Stimulated activated effector memory CD8-positive, alpha-beta T cell treated with anti-CD3 and anti-CD28 coated beads, Interleukin-12 subunit alpha, Interleukin-12 subunit beta, amount 100 ng/mL, for 72 hours (primary cell): Measurements from ENCODE around the gene TNPO2.

Experiments
- ATAC-seq: fragments of 150-1000 bp; cut with Tn5 transposase; 2 replicates; pipeline ENCODE4 v1.10.0; 2021
- DNase-seq, 2 donors: peaks; one replicate each; pipeline ENCODE4 v3.0.0; 2021 to 2022; ENCODE audit warnings: low spot score in 2 of 2
- H3K27ac Mint-ChIP-seq: one replicate; pipeline ENCODE4 v1.8.0; 2022; ENCODE audit warnings: mild to moderate bottlenecking, mixed read lengths
- H3K36me3 Mint-ChIP-seq: one replicate; pipeline ENCODE4 v1.8.0; 2022; ENCODE audit warnings: mild to moderate bottlenecking, mixed read lengths
- H3K4me1 Mint-ChIP-seq: one replicate; pipeline ENCODE4 v1.8.0; 2022; ENCODE audit warnings: mixed read lengths
- H3K4me3 Mint-ChIP-seq: one replicate; pipeline ENCODE4 v1.8.0; 2022; ENCODE audit warnings: mild to moderate bottlenecking, mixed read lengths
- H3K9me3 Mint-ChIP-seq: one replicate; pipeline ENCODE4 v1.8.0; 2022; ENCODE audit warnings: mixed read lengths

Gene TNPO2

DNA sequence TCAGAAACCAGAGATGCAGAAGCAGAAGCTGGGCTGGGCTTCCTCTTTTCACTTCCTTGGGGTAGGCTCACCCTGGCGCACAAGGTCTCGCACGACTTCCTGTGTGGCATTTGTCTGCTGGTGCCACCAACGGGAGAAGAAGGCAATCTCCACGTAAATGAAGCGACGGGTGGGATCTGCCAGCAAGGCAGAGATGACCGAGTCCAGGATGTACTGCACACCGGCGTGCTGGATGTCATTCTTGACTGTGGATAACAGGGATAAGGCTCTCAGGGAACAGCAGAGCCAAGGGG, 58.5 kb downstream of the TNPO2 start:
- Mint-ChIP-seq H3K36me3 (peaks cover 86% of the 10 kb centered on the region), H3K4me3 (peak overlapping the region; percentile 97), H3K4me1 (peaks cover 59% of the 10 kb centered on the region), H3K9me3 (no peaks in the 10 kb centered on the region), H3K27ac (peak overlapping the region; percentile 95)
- DNase-seq = no peak
- ATAC-seq = peak; percentile 31

- DNase-seq = no peak
- Mint-ChIP-seq H3K4me3 (peak overlapping the region; percentile 97), H3K9me3 (no peaks in the 10 kb centered on the region), H3K36me3 (peaks cover 88% of the 10 kb centered on the region), H3K4me1 (peaks cover 54% of the 10 kb centered on the region), H3K27ac (peak overlapping the region; percentile 95)
- no peak for ATAC-seq
Measured at GRCh38 chr19:12664406-12665280, 59.1 kb downstream of the TNPO2 start.

- H3K4me3 Mint-ChIP-seq = no peak overlapping the region
- ATAC-seq (no peak), DNase-seq (no peak)
- peaks cover 20% of the 10 kb centered on the region for H3K4me1 Mint-ChIP-seq
- H3K36me3 Mint-ChIP-seq = peaks cover 98% of the 10 kb centered on the region
- no peaks in the 10 kb centered on the region for H3K9me3 Mint-ChIP-seq
- H3K27ac Mint-ChIP-seq = no peak overlapping the region
Measured at GRCh38 chr19:12660980-12661379, 62.8 kb downstream of the TNPO2 start.

GRCh38 chr19:12657966-12658365, 65.8 kb downstream of the TNPO2 start:
- DNase-seq (no peak), ATAC-seq (no peak)
- peaks cover 9% of the 10 kb centered on the region for H3K4me1 Mint-ChIP-seq
- peaks cover 100% of the 10 kb centered on the region for H3K36me3 Mint-ChIP-seq
- H3K4me3 Mint-ChIP-seq = no peak overlapping the region
- no peak overlapping the region for H3K27ac Mint-ChIP-seq
- H3K9me3 Mint-ChIP-seq = no peaks in the 10 kb centered on the region

- Mint-ChIP-seq H3K4me3 (no peak overlapping the region), H3K27ac (no peak overlapping the region), H3K4me1 (peaks cover 9% of the 10 kb centered on the region), H3K36me3 (peaks cover 100% of the 10 kb centered on the region), H3K9me3 (no peaks in the 10 kb centered on the region)
- DNase-seq (no peak), ATAC-seq (peak; percentile 39)
Measured at GRCh38 chr19:12656899-12657571, 66.7 kb downstream of the TNPO2 start.

DNA sequence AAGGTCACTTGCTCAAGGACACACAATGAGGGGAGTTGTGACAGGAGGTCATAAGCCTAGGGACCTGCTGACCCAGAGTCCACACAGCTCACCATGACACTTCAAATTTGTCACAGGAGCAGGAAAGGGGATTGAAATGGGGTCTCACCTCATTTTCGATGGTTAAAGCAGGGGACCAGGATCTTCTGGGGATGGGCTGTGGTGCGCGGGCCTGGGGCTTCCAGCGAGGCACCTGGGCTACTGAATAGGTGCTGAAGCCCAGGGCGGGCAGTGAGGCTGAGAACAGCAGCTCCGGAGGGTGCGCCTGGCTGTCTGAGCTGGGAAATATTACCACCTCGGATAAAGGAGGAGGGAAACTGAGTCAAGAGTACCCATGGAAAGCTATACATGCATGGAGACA, 68.2 kb downstream of the TNPO2 start:
- peak overlapping the region; percentile 9 for H3K27ac Mint-ChIP-seq
- H3K4me1 Mint-ChIP-seq = peaks cover 9% of the 10 kb centered on the region
- no peak overlapping the region for H3K4me3 Mint-ChIP-seq
- DNase-seq = no peak
- H3K9me3 Mint-ChIP-seq = no peaks in the 10 kb centered on the region
- H3K36me3 Mint-ChIP-seq = peaks cover 100% of the 10 kb centered on the region
- no peak for ATAC-seq

GRCh38 chr19:12652219-12652618, 71.5 kb downstream of the TNPO2 start:
- Mint-ChIP-seq H3K4me3 (no peak overlapping the region), H3K4me1 (peaks cover 14% of the 10 kb centered on the region), H3K9me3 (no peaks in the 10 kb centered on the region), H3K27ac (no peak overlapping the region), H3K36me3 (peaks cover 95% of the 10 kb centered on the region)
- no peak for ATAC-seq
- no peak for DNase-seq

DNA sequence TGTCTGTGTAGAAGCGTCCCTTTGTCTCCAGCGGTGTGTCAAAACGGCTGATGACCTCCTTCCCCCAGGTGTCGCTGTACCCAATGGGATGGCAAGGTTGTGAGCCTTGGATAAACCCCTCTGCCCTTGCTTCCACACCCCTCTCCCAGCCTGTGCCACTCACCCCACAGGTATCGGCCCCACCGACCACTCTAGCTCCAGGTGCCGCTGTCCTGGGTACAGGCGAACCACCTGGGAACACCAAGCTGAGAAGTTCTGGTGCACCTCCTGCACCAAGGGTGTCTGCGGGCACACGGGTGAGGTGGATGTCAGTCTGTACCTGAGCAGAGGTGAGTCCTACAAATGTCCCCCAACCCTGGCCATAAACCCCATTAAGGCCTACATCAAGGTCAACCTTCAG, 73.8 kb downstream of the TNPO2 start:
- DNase-seq (no peak), ATAC-seq (no peak)
- Mint-ChIP-seq H3K4me3 (no peak overlapping the region), H3K9me3 (no peaks in the 10 kb centered on the region), H3K4me1 (peaks cover 9% of the 10 kb centered on the region), H3K27ac (peak overlapping the region; percentile 48), H3K36me3 (peaks cover 93% of the 10 kb centered on the region)
